AG09309 (cell line): ENCODE results near the gene KRT71.

ENCODE experiments used
- DNase-seq: peaks from one replicate; pipeline ENCODE4 v3.0.0-alpha.2; 2010; ENCODE audit warnings: low read depth
- H3K4me3 ChIP-seq: 2 replicates; pipeline ENCODE4 v1.5.1; 2011; ENCODE audit warnings: mild to moderate bottlenecking, low read depth, low read length, moderate library complexity; ENCODE audit not compliant: control insufficient read depth
- TF ChIP-seq, protein P1 (sequence below): IDR thresholded peaks from 2 replicates; pipeline ENCODE4 v1.5.1; 2011; ENCODE audit warnings: mild to moderate bottlenecking, low read depth, low read length, inconsistent platforms; ENCODE audit not compliant: insufficient read depth, control insufficient read depth; ENCODE audit errors: missing control alignments

The KRT71 gene

DNA sequence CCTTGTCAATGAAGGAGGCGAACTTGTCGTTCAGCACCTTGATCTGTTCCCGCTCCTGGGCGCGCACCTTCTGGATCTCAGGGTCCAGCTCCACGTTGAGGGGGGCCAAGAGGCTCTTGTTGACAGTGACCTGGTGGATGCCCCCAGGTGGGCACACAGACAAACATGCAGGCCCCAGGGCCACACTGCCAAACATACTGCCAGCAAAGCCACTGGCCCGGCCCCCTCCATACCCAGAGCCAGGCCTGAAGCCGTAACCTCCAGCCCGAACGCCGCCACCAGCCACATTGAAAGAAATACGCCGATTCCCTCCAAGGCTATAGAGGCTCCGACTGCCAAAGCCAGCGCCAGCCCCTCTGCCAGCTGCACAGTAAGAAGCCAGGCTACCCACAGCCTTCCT is 20.4 kb upstream of the KRT71 start:
- TF ChIP-seq, protein P1, sequence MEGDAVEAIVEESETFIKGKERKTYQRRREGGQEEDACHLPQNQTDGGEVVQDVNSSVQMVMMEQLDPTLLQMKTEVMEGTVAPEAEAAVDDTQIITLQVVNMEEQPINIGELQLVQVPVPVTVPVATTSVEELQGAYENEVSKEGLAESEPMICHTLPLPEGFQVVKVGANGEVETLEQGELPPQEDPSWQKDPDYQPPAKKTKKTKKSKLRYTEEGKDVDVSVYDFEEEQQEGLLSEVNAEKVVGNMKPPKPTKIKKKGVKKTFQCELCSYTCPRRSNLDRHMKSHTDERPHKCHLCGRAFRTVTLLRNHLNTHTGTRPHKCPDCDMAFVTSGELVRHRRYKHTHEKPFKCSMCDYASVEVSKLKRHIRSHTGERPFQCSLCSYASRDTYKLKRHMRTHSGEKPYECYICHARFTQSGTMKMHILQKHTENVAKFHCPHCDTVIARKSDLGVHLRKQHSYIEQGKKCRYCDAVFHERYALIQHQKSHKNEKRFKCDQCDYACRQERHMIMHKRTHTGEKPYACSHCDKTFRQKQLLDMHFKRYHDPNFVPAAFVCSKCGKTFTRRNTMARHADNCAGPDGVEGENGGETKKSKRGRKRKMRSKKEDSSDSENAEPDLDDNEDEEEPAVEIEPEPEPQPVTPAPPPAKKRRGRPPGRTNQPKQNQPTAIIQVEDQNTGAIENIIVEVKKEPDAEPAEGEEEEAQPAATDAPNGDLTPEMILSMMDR = no peak
- DNase-seq = no peak
- no peak overlapping the region for H3K4me3 ChIP-seq

DNA sequence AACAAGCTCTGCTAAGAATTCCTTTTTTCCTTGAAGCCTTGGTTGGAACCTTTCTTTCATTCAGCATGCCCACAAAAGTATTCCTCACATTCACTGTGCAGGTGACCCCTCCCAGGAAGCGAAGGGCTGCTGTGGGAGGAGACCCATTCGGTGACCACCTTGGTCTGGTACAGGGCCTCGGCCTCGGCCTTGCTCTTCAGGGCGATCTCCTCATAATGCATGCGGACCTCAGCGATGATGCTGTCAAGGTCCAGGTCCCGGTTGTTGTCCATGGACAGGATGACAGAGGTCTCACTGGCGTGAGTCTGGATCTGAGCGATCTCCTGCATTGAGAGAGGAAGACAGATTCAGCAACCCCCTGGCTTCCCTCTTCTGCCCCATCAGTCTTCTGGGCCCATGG is 17.6 kb upstream of the KRT71 start:
- no peak overlapping the region for H3K4me3 ChIP-seq
- no peak for DNase-seq
- TF ChIP-seq, protein P1 = no peak

DNA sequence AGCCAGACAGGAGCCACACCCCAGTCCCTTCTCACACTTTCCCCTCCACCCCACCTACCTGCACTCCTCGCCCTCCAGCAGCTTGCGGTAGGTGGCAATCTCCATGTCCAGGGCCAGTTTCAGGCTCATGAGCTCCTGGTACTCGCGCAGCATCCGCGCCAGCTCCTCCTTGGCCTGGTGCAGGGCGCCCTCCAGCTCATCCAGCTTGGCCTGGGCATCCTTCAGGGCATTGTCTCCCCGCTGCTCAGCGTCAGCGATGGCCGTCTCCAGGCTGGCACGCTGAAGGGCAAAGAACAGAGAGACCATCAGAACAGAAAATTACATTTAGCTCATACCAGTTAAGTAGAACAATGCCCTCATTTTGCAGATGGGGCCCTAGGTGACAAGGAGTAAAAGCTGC is 15.2 kb upstream of the KRT71 start:
- no peak for DNase-seq
- TF ChIP-seq, protein P1 = no peak
- H3K4me3 ChIP-seq = no peak overlapping the region

DNA sequence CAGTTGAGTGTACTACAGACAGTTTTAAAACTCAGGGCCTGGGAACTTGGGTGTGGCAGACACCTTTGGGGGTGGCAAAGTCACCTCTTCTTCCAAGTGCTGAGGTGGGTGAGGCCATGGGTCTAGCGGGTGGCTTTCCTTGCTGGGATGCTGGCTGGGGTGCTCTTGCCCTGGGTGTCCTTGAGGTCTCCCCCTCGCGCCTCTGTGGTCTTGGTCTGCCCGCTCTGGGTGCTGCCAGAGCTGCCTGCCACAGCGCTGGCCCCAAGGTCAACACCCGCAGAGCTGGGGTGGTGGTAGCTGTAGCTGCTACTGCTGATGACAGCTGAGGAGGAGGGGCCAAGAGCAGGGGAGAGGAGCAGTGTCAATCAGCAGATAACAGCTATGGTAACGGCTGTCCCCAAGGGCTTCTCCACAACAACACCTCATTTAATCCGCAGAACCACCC is 13.9 kb upstream of the KRT71 start:
- no peak for DNase-seq
- TF ChIP-seq, protein P1 = no peak
- H3K4me3 ChIP-seq = no peak overlapping the region

DNA sequence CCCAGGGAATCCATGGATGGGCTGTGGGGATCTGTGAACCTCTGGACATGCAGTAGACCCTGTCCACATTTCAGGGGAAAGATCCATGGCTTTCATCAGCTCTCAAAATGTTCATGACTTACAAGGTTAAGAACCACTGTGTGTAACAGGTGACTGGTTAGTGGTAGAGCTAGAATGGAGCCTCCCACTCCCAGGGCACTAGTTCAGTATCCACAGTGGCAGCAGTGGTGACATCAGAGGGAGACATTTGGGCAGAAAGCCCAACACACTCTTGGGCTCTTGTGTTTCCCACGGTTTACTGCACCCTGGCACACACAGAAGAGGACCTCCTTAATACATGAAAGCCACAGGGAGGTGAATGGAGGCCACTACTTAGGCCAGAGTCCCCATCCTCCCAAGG is 11.6 kb upstream of the KRT71 start:
- no peak for DNase-seq
- TF ChIP-seq, protein P1 = no peak
- no peak overlapping the region for H3K4me3 ChIP-seq

DNA sequence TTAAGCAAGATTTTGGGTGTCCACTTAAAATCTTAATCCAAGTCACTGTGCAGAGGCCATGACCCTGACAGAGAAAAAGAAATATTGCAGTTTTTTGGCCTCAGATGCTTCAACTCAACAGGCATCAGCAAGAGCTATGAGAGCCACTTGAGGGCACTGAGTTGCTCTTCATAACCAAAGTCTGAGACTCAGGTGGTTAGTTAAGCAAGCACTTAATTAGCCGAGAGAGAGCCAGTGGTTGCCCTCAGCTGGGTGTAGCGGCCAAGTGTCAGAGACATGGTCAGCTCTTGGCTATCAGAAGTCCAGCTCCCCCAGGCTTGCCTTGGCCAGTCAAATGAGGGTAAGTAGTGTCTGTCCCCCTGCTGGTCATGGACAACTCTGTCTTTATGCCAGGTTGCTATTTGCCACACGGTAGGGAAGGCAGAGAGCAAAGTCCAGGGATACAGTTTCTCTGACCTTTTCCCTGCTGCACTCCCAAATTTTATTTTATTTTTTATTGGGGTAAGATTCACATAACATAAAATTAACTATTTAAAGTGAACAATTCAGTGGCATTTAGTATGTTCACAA is 9.0 kb upstream of the KRT71 start:
- no peak overlapping the region for H3K4me3 ChIP-seq
- no peak for DNase-seq
- TF ChIP-seq, protein P1 = peak; percentile 14

DNA sequence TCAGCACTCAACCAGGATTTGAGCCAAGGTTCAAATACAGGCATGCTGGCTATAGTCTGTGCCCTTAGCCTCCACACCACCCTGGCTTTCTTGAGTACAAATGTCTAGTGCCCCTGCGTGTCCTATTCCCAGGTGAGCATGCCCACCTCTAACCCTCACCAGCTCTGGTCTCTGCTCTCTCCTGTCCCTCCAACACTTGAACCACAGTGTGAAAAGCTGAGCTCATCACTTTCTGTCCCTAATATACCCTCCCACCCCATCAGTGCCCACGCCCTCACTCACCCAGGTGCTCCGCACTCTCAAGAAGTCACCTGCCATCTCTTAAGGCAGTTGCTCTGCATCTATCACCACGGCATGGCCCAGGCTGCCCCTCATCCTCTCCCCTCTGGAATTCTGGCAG is 7.0 kb upstream of the KRT71 start:
- TF ChIP-seq, protein P1 = no peak
- no peak for DNase-seq
- H3K4me3 ChIP-seq = no peak overlapping the region
